Limb (tissue), 2 donors: Measurements from ENCODE around the gene ZBTB6.
"Not testable (repeated sequence)": the region's sequence is repeated elsewhere in the genome, so short reads cannot be mapped to it uniquely, and the experiment has no call there.

Experiments
- DNase-seq, 2 donors: peaks; one replicate each; pipeline ENCODE4 v3.0.0-alpha.2; 2016; ENCODE audit errors: extremely low spot score in 2 of 2

The ZBTB6 gene

DNA sequence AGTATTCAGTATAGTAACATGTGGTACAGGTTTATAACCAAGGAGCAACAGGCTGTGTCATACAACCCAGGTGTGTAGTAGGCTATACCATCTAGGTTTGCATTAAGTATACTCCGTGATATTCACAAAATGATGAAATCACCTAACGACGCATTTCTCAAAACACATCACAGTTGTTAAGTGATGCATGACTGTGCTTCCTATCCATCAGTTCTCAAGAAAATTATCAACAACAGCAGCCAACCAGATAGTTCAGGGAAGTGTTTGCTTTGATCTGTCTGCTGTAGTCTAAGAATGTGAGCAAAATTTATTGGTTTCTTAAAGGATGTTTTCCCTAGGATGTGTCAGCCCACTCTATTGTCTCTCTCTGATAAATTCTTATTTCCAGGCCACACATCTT lies 10.8 kb upstream of the ZBTB6 start:
- DNase-seq = no peak

- DNase-seq = no peak
These were observed 9.6 kb upstream of the ZBTB6 start for GRCh38 chr9:122922713-122923112.

DNA sequence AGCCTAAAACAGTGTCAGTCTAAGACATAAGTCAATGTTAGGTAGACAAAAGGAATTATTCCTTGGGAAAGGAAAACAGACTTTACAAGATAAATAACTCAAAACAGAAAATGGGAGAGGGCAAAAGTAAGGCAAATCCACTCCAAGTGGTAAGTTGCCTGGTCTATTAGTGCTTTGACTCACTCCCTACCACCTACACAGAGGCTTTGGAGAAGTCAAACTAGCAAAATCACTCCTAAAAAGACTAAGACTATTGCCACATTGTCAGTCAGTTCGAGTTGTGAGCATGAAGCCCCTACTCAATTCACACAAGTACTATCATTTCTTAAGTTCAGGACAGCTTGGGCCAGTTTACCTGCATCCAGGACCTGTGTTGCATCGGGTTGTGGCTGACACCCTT lies 5.2 kb upstream of the ZBTB6 start:
- no peak for DNase-seq

DNA sequence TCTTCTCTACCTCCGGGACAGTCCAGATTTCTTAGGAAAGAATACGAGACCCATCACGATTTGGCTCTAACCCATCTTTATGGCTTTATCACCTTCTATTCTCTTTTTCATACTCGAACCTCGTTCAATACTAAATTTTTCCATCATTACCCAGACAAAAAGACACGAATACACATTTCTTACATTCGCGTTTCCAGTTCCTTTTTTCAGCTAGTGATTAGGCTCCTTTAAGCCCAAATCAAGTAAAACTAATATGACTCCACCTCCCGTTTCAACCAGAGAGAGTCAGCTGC lies 506 bp downstream of the ZBTB6 start:
- DNase-seq = no peak

- DNase-seq = not testable (repeated sequence)
These were observed 7.0 kb downstream of the ZBTB6 start for GRCh38 chr9:122906122-122906521.

- peak; percentile 99 for DNase-seq
These were observed 8.1 kb downstream of the ZBTB6 start, which contains the start of gene RC3H2 for GRCh38 chr9:122904823-122905710. Gene RC3H2 (minus strand): TSS chr9:122905359. CDS start chr9:122897509, 7,850 bp downstream.

GRCh38 chr9:122904466-122904822 lies 8.7 kb downstream of the ZBTB6 start:
- peak in 1 of 2 donors; percentile 5 for DNase-seq

- DNase-seq = no peak
These were observed 12.3 kb downstream of the ZBTB6 start for GRCh38 chr9:122900791-122901190.

DNA sequence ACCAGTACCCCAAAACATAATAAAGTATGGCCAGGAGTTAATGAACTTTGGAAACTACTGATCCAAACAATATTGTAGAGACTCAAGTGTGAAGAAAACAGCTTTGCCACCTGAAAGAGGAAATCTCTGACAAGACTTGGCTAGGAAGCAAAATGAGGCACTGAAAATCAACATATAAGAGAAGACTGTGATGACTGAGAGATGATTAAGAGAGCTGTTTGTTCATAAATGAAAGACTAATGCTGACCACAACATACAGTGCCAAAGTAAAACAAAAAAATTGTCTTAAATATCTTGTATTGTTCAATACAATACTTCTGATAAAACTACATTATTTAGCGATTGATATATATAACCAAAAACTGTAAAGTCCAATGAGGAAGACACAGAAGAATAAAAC lies 15.2 kb downstream of the ZBTB6 start:
- DNase-seq = no peak

DNA sequence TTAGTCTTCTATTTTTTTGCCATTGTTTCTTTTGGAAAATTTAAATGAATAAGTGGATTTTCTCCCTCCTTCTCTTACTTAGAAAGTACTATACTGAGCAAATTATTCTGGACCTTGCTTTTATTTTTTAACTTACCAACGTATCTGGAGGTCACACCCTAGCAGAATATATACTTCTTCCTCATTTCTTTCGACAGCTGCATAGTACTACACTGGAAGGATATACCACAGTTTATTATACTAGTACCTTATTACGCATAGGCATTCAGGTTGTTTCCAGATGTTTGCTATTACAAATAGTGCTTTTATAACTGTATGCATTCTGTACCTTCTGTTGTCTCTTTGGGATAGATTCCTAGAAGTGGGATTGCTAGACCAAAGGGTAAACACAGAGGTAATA lies 24.6 kb downstream of the ZBTB6 start:
- DNase-seq = no peak

DNA sequence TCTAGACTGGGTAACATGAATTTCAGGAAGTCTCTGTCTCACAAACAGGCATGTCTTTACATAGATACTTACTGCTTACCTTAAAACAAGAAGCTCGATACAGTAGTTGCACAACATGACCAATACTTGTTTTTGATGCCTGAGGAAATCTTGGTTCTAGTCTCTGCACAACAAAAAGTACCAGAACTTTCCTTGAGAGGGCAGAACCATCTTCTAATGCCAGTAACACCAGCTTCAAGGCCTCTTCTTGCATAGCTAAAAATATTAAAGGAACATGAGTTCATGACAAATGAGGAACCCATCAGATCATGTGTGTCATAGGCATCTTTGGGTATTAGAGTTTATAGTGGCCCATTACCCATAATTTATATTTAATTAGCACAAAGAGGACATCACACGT lies 30.0 kb downstream of the ZBTB6 start:
- DNase-seq = no peak

DNA sequence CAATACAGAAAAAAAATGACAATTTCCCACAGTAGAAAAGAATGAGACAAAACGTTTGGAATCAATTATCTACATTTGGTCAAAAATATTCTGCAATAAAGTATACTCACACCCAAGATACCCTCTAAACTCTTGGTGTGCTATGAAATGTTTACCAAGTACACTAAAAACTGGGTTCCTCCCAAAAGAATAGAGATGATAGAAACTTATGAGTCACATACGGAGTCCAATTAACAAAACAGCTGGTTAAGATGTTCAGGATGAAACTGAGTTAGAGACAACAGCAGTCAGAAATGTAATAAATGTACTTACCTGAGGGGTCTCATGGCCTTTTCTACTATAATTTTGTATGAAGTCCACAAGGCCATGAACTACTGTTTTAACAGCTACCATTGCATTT lies 33.7 kb downstream of the ZBTB6 start:
- DNase-seq = no peak

GRCh38 chr9:122875523-122875922 lies 37.6 kb downstream of the ZBTB6 start:
- DNase-seq = no peak

DNA sequence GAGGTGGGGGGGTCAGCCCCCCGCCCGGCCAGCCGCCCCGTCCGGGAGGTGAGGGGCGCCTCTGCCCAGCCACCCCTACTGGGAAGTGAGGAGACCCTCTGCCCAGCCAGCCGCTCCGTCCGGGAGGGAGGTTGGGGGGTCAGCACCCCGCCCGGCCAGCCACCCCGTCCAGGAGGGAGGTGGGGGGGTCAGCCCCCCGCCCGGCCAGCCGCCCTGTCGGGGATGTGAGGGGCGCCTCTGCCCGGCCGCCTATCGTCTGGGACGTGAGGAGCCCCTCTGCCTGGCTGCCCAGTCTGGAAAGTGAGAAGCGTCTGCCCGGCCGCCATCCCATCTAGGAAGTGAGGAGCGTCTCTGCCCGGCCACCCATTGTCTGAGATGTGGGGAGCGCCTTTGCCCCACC lies 45.8 kb downstream of the ZBTB6 start:
- DNase-seq = not testable (repeated sequence)

- DNase-seq = no peak
These were observed 47.0 kb downstream of the ZBTB6 start for GRCh38 chr9:122866079-122866478.

DNA sequence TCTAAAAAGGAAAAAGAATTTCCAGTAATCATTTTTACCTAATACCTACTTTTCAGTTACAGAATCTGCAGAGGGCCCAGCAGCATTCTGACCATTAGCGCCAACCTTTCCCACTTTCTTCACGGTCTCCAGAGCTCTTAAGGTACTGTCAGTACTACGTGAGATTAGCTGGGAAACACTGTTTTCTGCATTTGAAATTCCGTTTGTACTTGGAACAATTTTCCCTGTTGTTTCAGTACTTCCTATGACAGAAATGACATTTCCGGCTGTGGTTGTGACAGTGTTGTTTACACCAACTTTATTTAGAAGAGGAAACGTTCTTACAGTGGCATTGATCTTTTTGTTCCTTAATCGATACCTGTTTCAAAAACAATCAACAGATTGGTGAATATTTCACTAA lies 47.8 kb downstream of the ZBTB6 start:
- no peak for DNase-seq

DNA sequence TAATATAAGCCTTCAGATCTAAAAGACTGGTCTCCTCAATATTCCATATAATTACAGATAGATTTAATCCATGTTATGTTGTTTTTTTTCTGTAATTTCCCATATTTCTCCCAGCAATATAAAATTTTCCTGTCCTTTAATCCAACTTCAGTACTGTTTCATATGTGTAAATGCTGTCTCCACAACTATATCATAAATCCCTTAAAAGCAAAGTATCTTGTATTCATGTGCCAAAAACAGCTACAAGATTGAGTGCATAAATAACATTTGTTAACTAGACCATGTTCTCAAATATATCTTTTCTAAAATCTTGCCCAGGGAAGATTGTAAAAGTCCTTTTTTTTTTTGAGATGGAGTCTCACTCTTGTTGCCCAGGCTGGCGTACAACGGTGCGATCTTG lies 49.7 kb downstream of the ZBTB6 start:
- no peak for DNase-seq

- no peak for DNase-seq
These were observed 52.6 kb downstream of the ZBTB6 start for GRCh38 chr9:122860319-122861142.
